Myocyte (in vitro differentiated cells): ENCODE data around the gene RASGRP2. TPM values are rescaled to one million over a fixed set of nuclear protein-coding genes. Genes with fewer than 3 reads are reported as not detected.

Source experiments
- total RNA-seq: library from RNA; depleted of rRNA; stranded (reverse); fragments of >200 nt; gene quantifications from 2 replicates; pipeline ENCODE4 v1.2.3, GENCODE V29; 2014

The RASGRP2 gene
- total RNA-seq, 1 donor from 2014 or later = 2.3 TPM

Other genes with a start within 250 kb of the RASGRP2 start
- not detected in 2 replicates for gene SLC22A11, start 188.2 kb downstream of the RASGRP2 start, total RNA-seq
- not detected in 2 replicates for gene SLC22A12, start 152.9 kb downstream of the RASGRP2 start, total RNA-seq
- gene NRXN2, start 20.9 kb downstream of the RASGRP2 start, total RNA-seq = 16.3 and 40.8 TPM in 2 replicates
- 23.5 and 24.9 TPM in 2 replicates for gene PYGM, start 15.8 kb upstream of the RASGRP2 start, total RNA-seq
- 97.3 and 141 TPM in 2 replicates for gene SF1, start 34.4 kb upstream of the RASGRP2 start, total RNA-seq
- 7.1 and 10.8 TPM in 2 replicates for gene MAP4K2, start 59.1 kb upstream of the RASGRP2 start, total RNA-seq
- 10.5 and 13.7 TPM in 2 replicates for gene MEN1, start 66.4 kb upstream of the RASGRP2 start, total RNA-seq
- gene CDC42BPG, start 100.5 kb upstream of the RASGRP2 start, total RNA-seq = 0.62 and 2.0 TPM in 2 replicates
- gene EHD1, start 134.5 kb upstream of the RASGRP2 start, total RNA-seq = 58.0 and 60.4 TPM in 2 replicates
- gene ATG2A, start 173.1 kb upstream of the RASGRP2 start, total RNA-seq = 14.1 and 20.4 TPM in 2 replicates
- gene PPP2R5B, start 180.5 kb upstream of the RASGRP2 start, total RNA-seq = 32.1 and 39.0 TPM in 2 replicates
- not detected in 2 replicates for gene GPHA2, start 191.8 kb upstream of the RASGRP2 start, total RNA-seq
- not detected in 2 replicates for gene MAJIN, start 228.0 kb upstream of the RASGRP2 start, total RNA-seq